WERI-Rb-1 (cell line): Measurements from ENCODE around the gene ECI1.
"Not testable (repeated sequence)": the region's sequence is repeated elsewhere in the genome, so short reads cannot be mapped to it uniquely, and the experiment has no call there.

Experiments
- DNase-seq: peaks from one replicate; pipeline ENCODE4 v3.0.0-alpha.2; 2020
- H3K27ac ChIP-seq: fragments of 250-450 bp; sonication (Bioruptor Pico); 2 replicates; pipeline ENCODE4 v1.5.1; 2020; ENCODE audit warnings: mild to moderate bottlenecking, moderate library complexity
- H3K27me3 ChIP-seq: fragments of 250-450 bp; sonication (Bioruptor Pico); 2 replicates; pipeline ENCODE4 v1.5.1; 2021; ENCODE audit warnings: mild to moderate bottlenecking, low read depth, moderate library complexity; ENCODE audit not compliant: insufficient read depth, severe bottlenecking
- H3K36me3 ChIP-seq: fragments of 250-450 bp; sonication (Bioruptor Pico); 2 replicates; pipeline ENCODE4 v1.5.1; 2020; ENCODE audit warnings: mild to moderate bottlenecking, moderate library complexity
- H3K4me3 ChIP-seq: 2 replicates; pipeline ENCODE4 v1.5.1; 2011; ENCODE audit warnings: low read depth, mild to moderate bottlenecking, control low read depth, low read length
- H3K9me3 ChIP-seq: fragments of 250-450 bp; sonication (Bioruptor Pico); 2 replicates; pipeline ENCODE4 v1.5.1; 2021; ENCODE audit warnings: mild to moderate bottlenecking, moderate library complexity; ENCODE audit not compliant: severe bottlenecking
- CTCF ChIP-seq: IDR thresholded peaks from 2 replicates; pipeline ENCODE4 v1.5.1; 2011; ENCODE audit warnings: low read depth, mild to moderate bottlenecking, control low read depth, inconsistent platforms, low read length

ECI1 gene

DNA sequence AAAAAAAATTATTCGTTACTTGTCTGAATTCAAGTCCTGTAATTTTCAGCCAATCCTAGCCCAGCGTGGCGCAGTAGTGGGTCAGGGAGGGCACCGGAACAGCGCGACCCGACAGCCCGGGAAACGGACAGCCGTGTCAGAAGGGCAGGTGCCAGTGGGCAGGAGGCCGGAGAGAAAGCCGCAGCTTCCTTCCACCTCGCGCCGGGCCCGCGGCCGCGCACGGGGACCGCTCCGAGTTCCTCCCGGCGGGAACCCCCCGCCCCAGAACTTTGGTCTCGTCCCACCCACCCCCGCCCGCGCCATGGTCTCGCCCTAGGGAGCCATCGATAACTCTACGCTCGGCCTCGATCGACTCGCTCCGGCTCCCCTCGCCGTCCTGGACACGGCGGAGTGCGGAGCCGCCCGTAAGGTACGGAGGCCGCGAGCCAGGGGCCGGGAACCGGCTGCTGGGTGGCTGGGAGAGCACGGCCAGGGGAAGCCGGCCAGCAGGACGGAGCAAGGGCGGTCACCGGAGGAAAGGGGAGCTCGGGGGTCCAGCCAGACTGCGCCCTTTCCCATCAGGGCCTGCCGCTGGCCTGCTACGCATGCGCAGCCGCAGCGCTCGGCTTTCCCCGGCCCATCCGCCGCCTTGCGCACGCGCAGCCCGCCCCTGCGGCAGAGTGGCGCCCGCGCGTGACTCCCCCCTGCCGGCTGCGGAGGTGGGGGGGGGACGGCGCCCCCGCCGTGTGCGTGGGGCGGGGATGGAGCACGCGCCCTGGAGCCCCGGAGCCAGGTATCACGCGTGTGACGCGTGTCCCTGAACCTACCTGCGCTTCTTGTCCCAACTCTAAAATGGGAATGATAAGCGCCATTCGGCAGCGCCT, 46.1 kb downstream of the ECI1 start, which contains the start of gene MLST8:
MLST8 (plus strand) TSS at position 351 of the 863 bp plus-strand sequence. CDS start 632 bp downstream, outside the sequence.
- no peak for TF ChIP-seq CTCF
- Histone ChIP-seq H3K4me3 (peak within 1 kb of the TSS; percentile 73), H3K27me3 (no peaks in the 10 kb centered on the region), H3K27ac (peak within 1 kb of the TSS; percentile 99), H3K9me3 (no peaks in the 10 kb centered on the region), H3K36me3 (peaks cover 42% of the 10 kb centered on the region)
- DNase-seq, result peak; percentile 77

DNA sequence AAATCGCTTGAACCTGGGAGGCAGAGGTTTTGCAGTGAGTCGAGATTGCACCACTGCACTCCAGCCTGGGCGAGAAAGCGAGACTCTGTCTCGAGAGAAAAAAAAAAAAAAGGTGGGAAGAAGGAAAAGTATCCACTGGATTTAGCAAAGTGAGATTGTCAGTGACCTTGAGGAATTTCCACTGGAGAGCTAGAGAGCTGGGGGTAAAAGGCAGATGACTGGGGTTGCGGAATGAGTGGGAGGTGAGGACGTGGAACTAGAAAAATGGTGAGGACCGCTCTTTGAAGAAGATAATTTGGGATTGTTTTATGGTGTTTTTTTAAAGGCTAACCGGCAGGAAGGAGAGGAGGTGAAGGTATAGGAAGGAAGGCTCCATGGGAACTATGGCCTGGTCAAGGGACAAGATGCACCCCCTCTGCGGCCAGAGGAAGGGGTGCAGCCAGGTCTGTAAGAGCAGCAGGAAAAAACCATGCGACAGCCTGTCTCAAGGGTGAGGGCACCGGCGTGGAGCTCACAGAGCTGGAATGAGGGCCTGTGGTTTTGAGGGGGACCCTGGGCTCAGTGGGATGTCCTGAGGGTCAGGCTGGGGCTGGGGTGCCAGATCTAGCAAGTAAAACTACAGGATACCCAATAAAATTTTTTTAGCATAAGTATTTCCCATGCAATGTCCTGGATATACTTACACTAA, 46.8 kb downstream of the ECI1 start:
- DNase-seq, result no peak
- peak overlapping the region; percentile 73 for H3K4me3 ChIP-seq
- H3K36me3 ChIP-seq, result peaks cover 34% of the 10 kb centered on the region
- H3K9me3 ChIP-seq, result no peaks in the 10 kb centered on the region
- no peaks in the 10 kb centered on the region for H3K27me3 ChIP-seq
- TF ChIP-seq CTCF, result no peak
- H3K27ac ChIP-seq, result peak overlapping the region; percentile 99

DNA sequence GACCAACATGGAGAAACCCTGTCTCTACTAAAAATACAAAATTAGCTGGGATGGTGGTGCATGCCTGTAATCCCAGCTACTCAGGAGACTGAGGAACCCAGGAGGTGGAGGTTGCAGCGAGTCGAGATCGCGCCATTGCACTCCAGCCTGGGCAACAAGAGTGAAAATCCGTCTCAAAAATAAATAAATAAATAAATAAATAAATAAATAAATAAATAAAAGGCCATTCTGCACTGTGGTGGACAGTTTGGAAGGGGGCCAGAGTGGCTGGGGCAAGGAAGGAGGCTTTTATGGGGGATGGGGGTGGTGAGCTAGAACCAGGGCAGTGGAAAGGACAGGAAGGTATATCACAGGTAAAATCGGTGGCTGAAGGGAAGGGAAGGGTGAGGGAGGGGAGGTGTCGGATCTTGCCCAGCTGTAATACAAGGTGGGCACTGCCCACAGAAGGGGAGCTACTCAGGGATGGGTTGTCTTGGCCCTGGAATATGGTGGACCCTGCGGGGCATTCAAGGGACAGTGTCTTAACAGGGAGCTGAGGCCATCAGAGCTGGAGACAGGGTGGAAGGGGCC, 48.2 kb downstream of the ECI1 start:
- DNase-seq, result not testable (repeated sequence)

GRCh38 chr16:2200313-2200712, 51.1 kb downstream of the ECI1 start:
- DNase-seq, result no peak
- no peak overlapping the region for H3K4me3 ChIP-seq
- TF ChIP-seq CTCF, result no peak
- no peaks in the 10 kb centered on the region for H3K27me3 ChIP-seq
- H3K27ac ChIP-seq, result no peak overlapping the region
- no peaks in the 10 kb centered on the region; the same call in 1 of the 2 replicates for H3K36me3 ChIP-seq
- no peaks in the 10 kb centered on the region for H3K9me3 ChIP-seq

More for the DNA sequence above, 48.2 kb downstream of the ECI1 start:
- H3K9me3 ChIP-seq, H3K4me3 ChIP-seq, H3K27me3 ChIP-seq, H3K27ac ChIP-seq: not testable (repeated sequence)
- H3K36me3 ChIP-seq, result peaks cover 21% of the 10 kb centered on the region

- no peak overlapping the region for H3K4me3 ChIP-seq
- no peak for TF ChIP-seq CTCF
- no peaks in the 10 kb centered on the region for H3K9me3 ChIP-seq
- DNase-seq, result no peak
- H3K27ac ChIP-seq, result no peak overlapping the region
- no peaks in the 10 kb centered on the region for H3K27me3 ChIP-seq
- H3K36me3 ChIP-seq, result peaks cover 1% of the 10 kb centered on the region
Measured at GRCh38 chr16:2199621-2200139, 51.7 kb downstream of the ECI1 start.

- TF ChIP-seq CTCF, result no peak
- H3K27me3 ChIP-seq, result no peaks in the 10 kb centered on the region
- no peaks in the 10 kb centered on the region for H3K9me3 ChIP-seq
Measured at GRCh38 chr16:2199095-2199494, 52.3 kb downstream of the ECI1 start.

More at GRCh38 chr16:2199095-2199494, 52.3 kb downstream of the ECI1 start:
- peaks cover 3% of the 10 kb centered on the region for H3K36me3 ChIP-seq
- no peak for DNase-seq
- no peak overlapping the region for H3K27ac ChIP-seq
- H3K4me3 ChIP-seq, result no peak overlapping the region
